ENCODE data around the gene NAV2.

Gene NAV2

DNA sequence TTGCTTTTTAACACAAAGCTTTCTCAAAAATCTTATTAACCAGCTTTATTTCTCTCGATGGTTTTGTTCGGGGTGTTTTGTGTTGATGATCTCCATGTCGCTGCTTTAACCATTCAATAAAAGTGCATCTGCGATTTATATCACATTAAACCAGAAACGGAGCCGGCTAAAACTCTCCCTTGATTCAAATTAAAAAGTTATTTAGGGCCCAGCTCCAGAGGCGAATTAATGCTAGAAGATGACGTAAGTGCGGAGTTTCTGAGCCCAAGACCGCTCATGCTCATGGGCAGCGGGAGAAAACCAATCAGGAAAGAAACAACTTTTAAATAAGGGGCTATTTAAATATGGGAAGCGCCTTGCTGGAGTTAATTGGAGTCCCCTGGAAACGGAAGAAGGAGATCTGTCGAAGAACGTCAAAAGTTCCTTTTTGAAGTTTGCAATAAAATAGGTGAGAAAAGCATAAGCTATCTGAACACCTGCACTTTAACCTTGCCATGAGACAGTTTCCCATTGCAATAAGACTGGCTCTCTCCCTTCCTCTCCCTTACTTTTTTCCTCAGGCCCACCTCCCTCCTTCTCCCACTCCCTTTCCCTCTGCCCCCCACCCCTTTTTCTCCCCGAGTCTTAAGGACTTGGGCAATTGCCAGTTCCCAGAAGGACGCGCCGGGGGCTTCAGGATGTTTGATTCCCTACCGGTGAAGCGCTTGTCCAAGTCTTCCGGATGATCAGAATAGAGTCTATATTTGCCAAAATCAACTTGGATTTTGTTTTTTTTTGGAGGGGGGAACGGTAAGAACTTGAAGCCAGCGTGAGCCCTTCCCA is 449.5 kb downstream of the NAV2 start:
- Histone ChIP-seq H3K9me3 (ENCODE audit: low read depth, low read length) (no peaks in the 10 kb centered on the region), H3K27ac (no peak overlapping the region), H3K9ac (ENCODE audit: insufficient read length) (no peak overlapping the region), H3K4me3 (no peak overlapping the region), H3K36me3 (ENCODE audit: insufficient read depth, low read length) (no peaks in the 10 kb centered on the region)
- TF ChIP-seq POLR2AphosphoS5 (IDR thresholded peaks at IDR 0.05; ENCODE audit: borderline replicate concordance, low read depth, low read length), result no peak
- no peak for TF ChIP-seq EZH2 (IDR thresholded peaks at IDR 0.05)
- no peak for TF ChIP-seq FOXP2 (optimal IDR thresholded peaks at IDR 0.05; ENCODE audit: control extremely low read depth, extremely low read length, insufficient read depth)
- DNase-seq (ENCODE audit: low read depth, low spot score), result no peak

DNA sequence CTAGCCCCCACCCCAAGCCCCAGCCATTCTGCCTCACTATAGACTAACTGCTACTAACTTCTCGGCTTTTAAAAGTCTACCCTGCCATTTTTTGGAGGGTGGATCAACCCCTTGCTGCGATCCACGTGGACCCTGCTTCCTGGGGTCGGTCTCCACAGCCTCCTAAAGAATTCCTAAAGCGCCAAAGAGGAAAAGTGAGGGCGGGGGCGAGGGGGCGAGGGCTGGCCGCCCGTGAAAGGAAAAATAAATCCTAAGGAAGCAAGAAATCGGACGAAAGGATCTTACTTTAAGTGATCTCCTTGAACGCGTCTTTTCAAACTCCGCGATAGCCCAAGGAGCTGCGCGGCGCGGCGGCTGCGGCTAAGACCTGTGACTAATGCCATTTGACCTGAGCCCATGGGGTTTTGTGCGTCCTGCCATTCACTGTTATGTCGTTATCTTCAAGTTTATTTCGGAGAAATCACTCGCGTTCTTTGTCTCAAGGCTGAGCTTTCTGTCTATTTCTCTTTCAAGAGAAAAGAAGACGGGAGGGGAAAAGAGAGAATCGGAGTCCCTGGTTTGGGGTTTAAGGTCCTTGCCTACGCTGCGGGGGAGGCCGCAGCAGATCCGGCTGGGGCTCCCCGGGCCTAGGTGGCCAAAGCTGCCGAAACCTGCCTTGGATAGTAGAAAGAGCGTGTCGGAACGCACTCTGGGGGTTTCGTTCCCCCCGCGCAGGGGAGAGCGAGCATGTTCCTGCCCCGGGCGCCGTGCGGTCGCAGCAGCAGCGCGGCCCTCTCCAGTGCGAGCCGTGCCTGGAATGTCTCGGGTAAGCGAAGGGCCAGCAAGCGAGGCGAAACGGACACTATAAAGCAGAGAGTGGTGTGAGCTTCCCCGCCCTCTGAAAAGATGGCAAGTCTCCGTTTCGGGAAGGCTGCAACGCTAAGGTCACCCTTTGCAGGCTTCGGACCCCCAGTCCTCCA is 450.5 kb downstream of the NAV2 start:
- Histone ChIP-seq H3K9ac (ENCODE audit: insufficient read length) (no peak overlapping the region), H3K4me3 (no peak overlapping the region), H3K9me3 (ENCODE audit: low read depth, low read length) (no peaks in the 10 kb centered on the region), H3K36me3 (ENCODE audit: insufficient read depth, low read length) (no peaks in the 10 kb centered on the region), H3K27ac (no peak overlapping the region)
- TF ChIP-seq EZH2 (IDR thresholded peaks at IDR 0.05) (peak; percentile 99), FOXP2 (optimal IDR thresholded peaks at IDR 0.05; ENCODE audit: control extremely low read depth, extremely low read length, insufficient read depth) (no peak), POLR2AphosphoS5 (IDR thresholded peaks at IDR 0.05; ENCODE audit: borderline replicate concordance, low read depth, low read length) (no peak)
- DNase-seq (ENCODE audit: low read depth, low spot score), result no peak

DNA sequence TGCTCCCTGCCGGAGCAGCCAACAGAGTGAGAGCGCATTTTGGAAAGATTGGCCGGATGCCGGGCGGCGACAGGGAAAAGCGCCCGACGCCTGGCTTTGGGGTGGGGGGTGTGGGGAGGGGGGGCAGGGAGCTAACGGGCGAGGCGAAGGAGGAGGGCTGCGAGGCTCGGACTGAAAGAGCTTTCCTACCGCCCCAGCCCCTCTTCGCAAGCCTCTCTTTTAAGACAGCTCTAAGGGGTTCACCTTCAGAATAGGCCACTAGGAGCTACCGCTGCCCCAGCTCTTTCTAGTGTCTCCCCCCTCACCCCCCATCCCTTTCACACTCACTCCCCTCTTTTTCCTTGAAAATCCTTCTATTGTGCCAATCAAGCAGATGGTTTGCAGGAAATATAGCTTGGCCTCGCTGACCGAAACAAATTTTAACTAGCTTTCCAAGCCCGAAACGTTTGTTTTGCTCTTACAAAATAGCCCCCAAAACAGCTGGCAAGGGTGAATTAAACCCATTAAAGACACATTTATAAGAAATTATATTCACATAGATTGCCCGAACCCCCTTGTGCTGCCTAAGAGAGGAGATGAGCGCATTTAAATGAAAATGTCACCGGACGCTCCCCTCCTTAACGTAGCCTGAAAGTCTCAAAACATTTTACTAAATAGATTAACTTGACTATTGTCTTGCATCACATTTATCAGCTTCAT is 451.3 kb downstream of the NAV2 start:
- no peaks in the 10 kb centered on the region for H3K9me3 ChIP-seq (ENCODE audit: low read depth, low read length)
- no peak overlapping the region for H3K9ac ChIP-seq (ENCODE audit: insufficient read length)
- H3K4me3 ChIP-seq, result no peak overlapping the region
- H3K27ac ChIP-seq, result no peak overlapping the region
- H3K36me3 ChIP-seq (ENCODE audit: insufficient read depth, low read length), result no peaks in the 10 kb centered on the region
- DNase-seq (ENCODE audit: low read depth, low spot score), result no peak
- TF ChIP-seq EZH2 (IDR thresholded peaks at IDR 0.05) (peak; percentile 78), FOXP2 (optimal IDR thresholded peaks at IDR 0.05; ENCODE audit: control extremely low read depth, extremely low read length, insufficient read depth) (no peak)

All from SK-N-MC (cell line).